Spleen (tissue), 11 donors: Measurements from ENCODE around the gene ASTN1. TPM values are rescaled to one million over a fixed set of nuclear protein-coding genes. Genes with fewer than 3 reads are reported as not detected.

ENCODE experiments used
- DNase-seq: peaks from one replicate; pipeline ENCODE4 v3.0.0-alpha.2; 2020
- H3K27ac ChIP-seq, 8 donors: fragments of 200-600 bp; sonication (generic) in 7 of 8; 1 replicate in 4 of 8; 2 replicates in 4 of 8; pipeline versions ENCODE4 v1.5.0 to v1.8.0; 2016 to 2021; ENCODE audit warnings: inconsistent platforms in 4 of 8, mild to moderate bottlenecking in 4 of 8, moderate library complexity in 1 of 8
- H3K27me3 ChIP-seq, 7 donors: fragments of 200-600 bp; sonication (generic) in 6 of 7; replicated peaks in 1 of 7; 1 replicate in 4 of 7; 2 replicates in 3 of 7; pipeline versions ENCODE4 v1.5.0 to v1.8.0; 2016 to 2021; ENCODE audit warnings: inconsistent platforms in 3 of 7, mild to moderate bottlenecking in 1 of 7
- H3K36me3 ChIP-seq, 6 donors: fragments of 200-600 bp; sonication (generic) in 5 of 6; 1 replicate in 4 of 6; 2 replicates in 2 of 6; pipeline versions ENCODE4 v1.5.0 to v1.8.0; 2016 to 2021; ENCODE audit warnings: inconsistent platforms in 2 of 6
- H3K4me1 ChIP-seq, 6 donors: fragments of 200-600 bp; sonication (generic) in 5 of 6; 1 replicate in 3 of 6; 2 replicates in 3 of 6; pipeline versions ENCODE4 v1.5.0 to v1.8.0; 2016 to 2021; ENCODE audit warnings: inconsistent platforms in 3 of 6
- H3K4me3 ChIP-seq, 8 donors: fragments of 200-600 bp; sonication (generic) in 7 of 8; 1 replicate in 4 of 8; 2 replicates in 4 of 8; pipeline versions ENCODE4 v1.5.0 to v1.8.0; 2016 to 2021; ENCODE audit warnings: inconsistent platforms in 4 of 8, mild to moderate bottlenecking in 4 of 8, moderate library complexity in 2 of 8
- H3K9me3 ChIP-seq, 8 donors: fragments of 200-600 bp; sonication (generic) in 7 of 8; 1 replicate in 4 of 8; 2 replicates in 4 of 8; pipeline versions ENCODE4 v1.5.0 to v1.8.0; 2016 to 2021; ENCODE audit warnings: inconsistent platforms in 4 of 8
- CTCF ChIP-seq, 11 experiments: fragments of 200-600 bp in 7 of 11; fragments of 450-650 bp in 4 of 11; sonication (generic) in 4 of 11; IDR thresholded peaks in 8 of 11; conservative IDR thresholded peaks in 3 of 11; 1 replicate in 7 of 11; 2 replicates in 4 of 11; pipeline versions ENCODE4 v1.4.0 to v1.8.0; 2016 to 2021; ENCODE audit warnings: antibody characterized with exemption in 11 of 11, inconsistent platforms in 4 of 11, mild to moderate bottlenecking in 1 of 11
- POLR2A ChIP-seq, 3 donors: fragments of 450-650 bp; IDR thresholded peaks; one replicate each; pipeline ENCODE4 v1.5.1; 2017; ENCODE audit warnings: antibody characterized with exemption in 3 of 3, mild to moderate bottlenecking in 1 of 3
- POLR2AphosphoS5 ChIP-seq, 3 donors: sonication (generic); formaldehyde crosslinking; IDR thresholded peaks; one replicate each; pipeline ENCODE4 v1.5.1; 2017; ENCODE audit warnings: antibody characterized with exemption in 3 of 3
- WGBS, 5 donors: extraction: QIAGEN DNeasy Blood & Tissue Kit in 3 of 5; methylation state at CpG; one replicate each; pipeline versions ENCODE4 v1.1.5 to v1.1.7; 2013 to 2018; 5-methylcytosine and 5-hydroxymethylcytosine counted together
- intact Hi-C: fragments of 100-400 bp; cut with DNase I; formaldehyde crosslinking; loops from one replicate; pipeline ENCODE4 v1.15.0; 2023; ENCODE audit warnings: low total_unique reads
- polyA plus RNA-seq, 3 donors: library from polyadenylated mRNA; stranded (reverse); fragments of 200-250 nt; gene quantifications; one replicate each; pipeline ENCODE4 v1.2.1, GENCODE V29; 2013
- total RNA-seq, 7 donors: library from RNA; depleted of rRNA in 3 of 7; stranded (reverse); fragments of >200 nt in 3 of 7; fragmentation: NEBNext Ultra II Directional in 4 of 7; extraction: Animal tissue kit (Norgen Biotek cat#: 25700) in 4 of 7; gene quantifications; one replicate each; pipeline versions ENCODE4 v1.1.0 to v1.2.1, GENCODE V29; 2016 to 2021
- donor health status: healthy with polysubstance abuse.
- donor health status: DM: no; HTN: no; CAD: no; lungs with moderate emphysema.
- donor health status: DM: no; HTN: no; CAD: no.
- donor health status: Bipolar disorder and iron deficiency.
- donor health status: healthy.
- donor health status: DM: no; HTN: no; CAD: no.
- donor health status: DM: yes; HTN: yes; CAD: no.

Gene ASTN1
- total and polyA plus RNA-seq, 10 donors = 0.56 to 7.5 (median 4.2) TPM

GRCh38 chr1:177137814-177138213 is 26.7 kb downstream of the ASTN1 start:
- intact Hi-C loops = no loop called here
- DNase-seq = no peak
- Histone ChIP-seq H3K36me3 (no peaks in the 10 kb centered on the region), H3K4me3 (no peak overlapping the region), H3K9me3 (no peaks in the 10 kb centered on the region), H3K4me1 (no peaks in the 10 kb centered on the region), H3K27ac (no peak overlapping the region), H3K27me3 (no peaks in the 10 kb centered on the region)
- TF ChIP-seq POLR2AphosphoS5 (IDR thresholded peaks at IDR 0.05) (no peak), POLR2A (IDR thresholded peaks at IDR 0.05) (no peak), CTCF (IDR thresholded peaks at IDR 0.05 in 8 of 11, conservative IDR thresholded peaks at IDR 0.05 in 3 of 11) (no peak)
- 50 to 67% (median 63%) methylated on average over 1 of the region's 1 CpG for WGBS, 5 donors

GRCh38 chr1:177135250-177135649 is 29.3 kb downstream of the ASTN1 start:
- Histone ChIP-seq H3K4me3 (no peak overlapping the region), H3K27ac (no peak overlapping the region), H3K4me1 (no peaks in the 10 kb centered on the region), H3K36me3 (no peaks in the 10 kb centered on the region), H3K9me3 (no peaks in the 10 kb centered on the region), H3K27me3 (no peaks in the 10 kb centered on the region)
- TF ChIP-seq POLR2AphosphoS5 (IDR thresholded peaks at IDR 0.05) (no peak), POLR2A (IDR thresholded peaks at IDR 0.05) (no peak), CTCF (IDR thresholded peaks at IDR 0.05 in 8 of 11, conservative IDR thresholded peaks at IDR 0.05 in 3 of 11) (no peak)
- intact Hi-C loops = no loop called here
- WGBS, 5 donors = 29 to 40% (median 34%) methylated on average over 4 of the region's 4 CpGs
- DNase-seq = no peak

GRCh38 chr1:177133977-177134538 is 30.5 kb downstream of the ASTN1 start:
- H3K4me1 ChIP-seq = no peaks in the 10 kb centered on the region
- H3K9me3 ChIP-seq = no peaks in the 10 kb centered on the region
- no peak overlapping the region for H3K27ac ChIP-seq
- H3K27me3 ChIP-seq = no peaks in the 10 kb centered on the region
- intact Hi-C loops = no loop called here
- WGBS, 5 donors = 82 to 89% (median 86%) methylated on average over 4 of the region's 4 CpGs
- no peak for DNase-seq
- no peak overlapping the region for H3K4me3 ChIP-seq
- TF ChIP-seq CTCF (IDR thresholded peaks at IDR 0.05 in 8 of 11, conservative IDR thresholded peaks at IDR 0.05 in 3 of 11) (no peak), POLR2A (IDR thresholded peaks at IDR 0.05) (no peak), POLR2AphosphoS5 (IDR thresholded peaks at IDR 0.05) (no peak)
- no peaks in the 10 kb centered on the region for H3K36me3 ChIP-seq

- TF ChIP-seq CTCF (IDR thresholded peaks at IDR 0.05 in 8 of 11, conservative IDR thresholded peaks at IDR 0.05 in 3 of 11) (no peak), POLR2AphosphoS5 (IDR thresholded peaks at IDR 0.05) (no peak), POLR2A (IDR thresholded peaks at IDR 0.05) (no peak)
- no peak for DNase-seq
- Histone ChIP-seq H3K27ac (no peak overlapping the region), H3K4me1 (no peaks in the 10 kb centered on the region), H3K27me3 (no peaks in the 10 kb centered on the region), H3K9me3 (no peaks in the 10 kb centered on the region), H3K4me3 (no peak overlapping the region), H3K36me3 (no peaks in the 10 kb centered on the region)
- 79 to 93% (median 84%) methylated on average over 2 of the region's 2 CpGs for WGBS, 5 donors
- intact Hi-C loops = no loop called here
These were observed 32.4 kb downstream of the ASTN1 start for GRCh38 chr1:177132141-177132540.
